Keratinocyte (primary cell): ENCODE data around the gene PDE11A. TPM values are rescaled to one million over a fixed set of nuclear protein-coding genes. Genes with fewer than 3 reads are reported as not detected.
"Not testable (repeated sequence)": the region's sequence is repeated elsewhere in the genome, so short reads cannot be mapped to it uniquely, and the experiment has no call there.

Experiments
- DNase-seq: peaks from one replicate; pipeline ENCODE4 v3.0.0-alpha.2; 2011; ENCODE audit warnings: low read depth, missing footprints, low spot score
- FAIRE-seq: peaks from 2 replicates; lab custom pipeline; 2011; peaks lifted over from hg19 to GRCh38; lab: Jason Lieb, UNC
- H2AFZ ChIP-seq: 2 replicates; pipeline ENCODE4 v1.6.0; 2012; ENCODE audit warnings: low read length, control low read depth, inconsistent platforms; ENCODE audit not compliant: control insufficient read depth
- H3K27ac ChIP-seq: 2 replicates; pipeline ENCODE4 v1.5.1; 2011; ENCODE audit warnings: low read length; ENCODE audit not compliant: control insufficient read depth, insufficient read depth
- H3K27me3 ChIP-seq: 3 replicates; pipeline ENCODE4 v1.6.0; 2011; ENCODE audit warnings: low read length; ENCODE audit not compliant: control insufficient read depth, insufficient read depth; ENCODE audit errors: extremely low read depth
- H3K36me3 ChIP-seq, 2 experiments: 2 replicates in 1 of 2; 3 replicates in 1 of 2; pipeline ENCODE4 v1.5.1; 2011; ENCODE audit warnings: low read length in 2 of 2, mild to moderate bottlenecking in 1 of 2; ENCODE audit not compliant: control insufficient read depth in 2 of 2, insufficient read depth in 2 of 2; ENCODE audit errors: extremely low read depth in 1 of 2
- H3K4me1 ChIP-seq: 3 replicates; pipeline ENCODE4 v1.5.1; 2011; ENCODE audit warnings: low read length; ENCODE audit not compliant: control insufficient read depth, insufficient read depth; ENCODE audit errors: extremely low read depth
- H3K4me2 ChIP-seq: 3 replicates; pipeline ENCODE4 v1.6.0; 2011; ENCODE audit warnings: low read depth, low read length; ENCODE audit not compliant: control insufficient read depth, insufficient read depth; ENCODE audit errors: extremely low read depth
- H3K4me3 ChIP-seq, 3 experiments: fragments of 200-600 bp in 1 of 3; sonication (generic) in 1 of 3; 2 replicates in 2 of 3; 3 replicates in 1 of 3; pipeline ENCODE4 v1.5.1; 2011 to 2016; ENCODE audit warnings: low read length in 3 of 3, mild to moderate bottlenecking in 3 of 3, control low read depth in 2 of 3, inconsistent platforms in 1 of 3, low read depth in 1 of 3, mixed read lengths in 1 of 3, mixed run types in 1 of 3, moderate library complexity in 1 of 3; ENCODE audit not compliant: control insufficient read depth in 2 of 3, insufficient read depth in 2 of 3; ENCODE audit errors: extremely low read depth in 1 of 3
- H3K79me2 ChIP-seq: 2 replicates; pipeline ENCODE4 v1.6.0; 2012; ENCODE audit warnings: low read length; ENCODE audit not compliant: control insufficient read depth, insufficient read depth
- H3K9ac ChIP-seq: 3 replicates; pipeline ENCODE4 v1.6.0; 2011; ENCODE audit warnings: low read length; ENCODE audit not compliant: control insufficient read depth, insufficient read depth; ENCODE audit errors: extremely low read depth
- H3K9me1 ChIP-seq: 3 replicates; pipeline ENCODE4 v1.6.0; 2011; ENCODE audit warnings: low read length; ENCODE audit not compliant: control insufficient read depth, insufficient read depth; ENCODE audit errors: extremely low read depth
- H3K9me3 ChIP-seq: 2 replicates; pipeline ENCODE4 v1.5.1; 2012; ENCODE audit warnings: low read depth, low read length; ENCODE audit not compliant: control insufficient read depth
- H4K20me1 ChIP-seq: 3 replicates; pipeline ENCODE4 v1.6.0; 2011; ENCODE audit warnings: low read length; ENCODE audit not compliant: control insufficient read depth, insufficient read depth; ENCODE audit errors: extremely low read depth
- CTCF ChIP-seq, 3 experiments: IDR thresholded peaks in 1 of 3; conservative IDR thresholded peaks in 1 of 3; optimal IDR thresholded peaks in 1 of 3; 2 replicates in 2 of 3; 3 replicates in 1 of 3; pipeline versions ENCODE3 to v1.5.1; 2011; ENCODE audit warnings: low read length in 3 of 3, mild to moderate bottlenecking in 3 of 3, moderate library complexity in 2 of 3, control low read depth in 1 of 3, inconsistent platforms in 1 of 3; ENCODE audit not compliant: insufficient read depth in 2 of 3; ENCODE audit errors: extremely low read depth in 1 of 3
- EZH2 ChIP-seq: IDR thresholded peaks from one replicate; pipeline ENCODE4 v1.6.1; 2012; ENCODE audit warnings: inconsistent platforms, mild to moderate bottlenecking, low read length, moderate library complexity
- dilution Hi-C: fragments of 300-500 bp; cut with MboI; formaldehyde crosslinking; loops from one replicate; pipeline ENCODE4 v1.7.0; 2020; ENCODE audit warnings: low sequenced_read_pairs; ENCODE audit not compliant: extremely low pct_ligation_motif_present
- polyA plus RNA-seq, 5 experiments: library from polyadenylated mRNA; depleted of rRNA in 3 of 5; stranded (reverse) in 3 of 5; stranded (forward) in 1 of 5; unstranded in 1 of 5; fragments of >200 nt; gene quantifications; 1 replicate in 1 of 5; 2 replicates in 3 of 5; 3 replicates in 1 of 5; pipeline versions ENCODE4 v1.2.1 to v1.2.3, GENCODE V29; 2011 to 2012; ENCODE audit warnings: missing spikeins in 2 of 5, low read depth in 1 of 5, low replicate concordance in 1 of 5

Gene PDE11A
- polyA plus RNA-seq, 1 donor (not counting 4 experiments of a cell fraction or from before 2014, with no cell fraction given) = 0.01 TPM

GRCh38 chr2:178057179-178057680 is 15.3 kb downstream of the PDE11A start:
- H3K27me3 ChIP-seq = no peaks in the 10 kb centered on the region
- DNase-seq (no peak), FAIRE-seq (no peak)
- H2AFZ ChIP-seq = no peak overlapping the region
- dilution Hi-C loops = no loop called here
- H3K9me3 ChIP-seq = no peaks in the 10 kb centered on the region
- no peaks in the 10 kb centered on the region for H3K79me2 ChIP-seq
- H3K4me2 ChIP-seq = no peak overlapping the region
- no peaks in the 10 kb centered on the region for H4K20me1 ChIP-seq
- no peaks in the 10 kb centered on the region for H3K36me3 ChIP-seq
- no peak overlapping the region for H3K9ac ChIP-seq
- TF ChIP-seq EZH2 (no peak), CTCF (optimal IDR thresholded peaks at IDR 0.05 in 1 of 3, IDR thresholded peaks at IDR 0.05 in 1 of 3, conservative IDR thresholded peaks at IDR 0.05 in 1 of 3; ENCODE audit: extremely low read depth in 1 of 3, insufficient read depth in 2 of 3, low read length in 3 of 3) (no peak)
- H3K4me3 ChIP-seq = no peak overlapping the region
- no peaks in the 10 kb centered on the region for H3K4me1 ChIP-seq
- H3K9me1 ChIP-seq = no peaks in the 10 kb centered on the region
- no peak overlapping the region for H3K27ac ChIP-seq

DNA sequence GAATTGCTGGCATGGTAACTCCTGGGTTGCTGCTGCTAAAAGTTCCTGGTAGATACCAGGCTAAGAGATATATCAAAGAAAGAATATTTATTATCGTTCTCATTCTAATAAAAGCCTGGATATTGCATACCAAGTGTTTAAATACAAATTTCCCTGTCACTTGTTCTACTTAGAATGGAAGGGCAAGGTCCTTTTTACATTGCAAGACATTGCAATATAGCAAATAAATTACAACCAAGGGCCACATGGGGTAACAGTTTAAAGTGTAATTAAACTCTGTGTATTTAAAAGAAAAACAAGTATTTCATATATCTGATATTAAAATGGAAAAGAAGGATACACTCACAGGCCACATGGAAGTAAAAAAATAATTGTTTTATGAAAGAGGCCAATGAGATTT is 16.2 kb downstream of the PDE11A start:
- FAIRE-seq = no peak
- Histone ChIP-seq H3K4me1 (no peaks in the 10 kb centered on the region), H3K27me3 (no peaks in the 10 kb centered on the region), H2AFZ (no peak overlapping the region), H3K9me1 (no peaks in the 10 kb centered on the region), H3K4me3 (no peak overlapping the region), H3K27ac (no peak overlapping the region), H3K4me2 (no peak overlapping the region), H3K36me3 (no peaks in the 10 kb centered on the region), H3K9ac (no peak overlapping the region), H3K79me2 (no peaks in the 10 kb centered on the region), H4K20me1 (no peaks in the 10 kb centered on the region), H3K9me3 (no peaks in the 10 kb centered on the region)
- TF ChIP-seq EZH2 (no peak), CTCF (optimal IDR thresholded peaks at IDR 0.05 in 1 of 3, IDR thresholded peaks at IDR 0.05 in 1 of 3, conservative IDR thresholded peaks at IDR 0.05 in 1 of 3; ENCODE audit: extremely low read depth in 1 of 3, insufficient read depth in 2 of 3, low read length in 3 of 3) (no peak)
- dilution Hi-C loops = no loop called here
- no peak for DNase-seq

DNA sequence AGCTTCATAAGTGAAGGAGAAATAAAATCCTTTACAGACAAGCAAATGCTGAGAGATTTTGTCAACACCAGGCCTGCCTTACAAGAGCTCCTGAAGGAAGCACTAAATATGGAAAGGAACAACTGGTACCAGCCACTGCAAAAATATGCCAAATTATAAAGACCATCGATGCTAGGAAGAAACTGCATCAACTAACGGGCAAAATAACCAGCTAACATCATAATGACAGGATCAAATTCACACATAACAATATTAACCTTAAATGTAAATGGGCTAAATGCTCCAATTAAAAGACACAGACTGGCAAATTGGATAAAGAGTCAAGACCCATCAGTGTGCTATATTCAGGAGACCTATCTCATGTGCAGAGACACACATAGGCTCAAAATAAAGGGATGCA is 21.3 kb downstream of the PDE11A start:
- H3K4me2 ChIP-seq, DNase-seq, H3K27ac ChIP-seq, FAIRE-seq, H4K20me1 ChIP-seq, H2AFZ ChIP-seq, dilution Hi-C loops, H3K4me1 ChIP-seq, H3K79me2 ChIP-seq, H3K36me3 ChIP-seq, H3K9me1 ChIP-seq, H3K27me3 ChIP-seq, H3K9me3 ChIP-seq, H3K9ac ChIP-seq, H3K4me3 ChIP-seq: not testable (repeated sequence)
